Mucosa of gallbladder (tissue), 1 donor: ENCODE measurements around the gene BRD7. TPM values are rescaled to one million over a fixed set of nuclear protein-coding genes. Genes with fewer than 3 reads are reported as not detected.
"Not testable (repeated sequence)": the region's sequence is repeated elsewhere in the genome, so short reads cannot be mapped to it uniquely, and the experiment has no call there.

ENCODE experiments used
- DNase-seq: peaks from one replicate; pipeline ENCODE4 v3.0.0-alpha.2; 2020; ENCODE audit warnings: low spot score
- total RNA-seq: library from RNA; stranded (reverse); gene quantifications from one replicate; pipeline ENCODE4 v1.2.1, GENCODE V29; 2021
- donor health status: DM: no; HTN: no; CAD: no.

Gene BRD7
- total RNA-seq, 1 donor from 2014 or later, result 59.1 TPM

GRCh38 chr16:50359626-50360025 lies 9.2 kb downstream of the BRD7 start:
- DNase-seq, result no peak

GRCh38 chr16:50354629-50355456 lies 13.9 kb downstream of the BRD7 start:
- DNase-seq, result no peak

- DNase-seq, result no peak
Measured at GRCh38 chr16:50354082-50354481, 14.7 kb downstream of the BRD7 start.

GRCh38 chr16:50351952-50352351 lies 16.8 kb downstream of the BRD7 start:
- no peak for DNase-seq

GRCh38 chr16:50351116-50351515 lies 17.7 kb downstream of the BRD7 start:
- no peak for DNase-seq

GRCh38 chr16:50345210-50345609 lies 23.6 kb downstream of the BRD7 start:
- not testable (repeated sequence) for DNase-seq

- DNase-seq, result not testable (repeated sequence)
Measured at GRCh38 chr16:50343566-50343965, 25.2 kb downstream of the BRD7 start.

GRCh38 chr16:50340578-50340977 lies 28.2 kb downstream of the BRD7 start:
- DNase-seq, result no peak

- DNase-seq, result no peak
Measured at GRCh38 chr16:50338371-50339231, 30.2 kb downstream of the BRD7 start.

GRCh38 chr16:50336884-50337283 lies 31.9 kb downstream of the BRD7 start:
- no peak for DNase-seq

- no peak for DNase-seq
Measured at GRCh38 chr16:50335196-50335958, 33.4 kb downstream of the BRD7 start.

- DNase-seq, result no peak
Measured at GRCh38 chr16:50334106-50334975, 34.4 kb downstream of the BRD7 start.

GRCh38 chr16:50332599-50332998 lies 36.2 kb downstream of the BRD7 start:
- DNase-seq, result no peak

GRCh38 chr16:50331570-50331969 lies 37.2 kb downstream of the BRD7 start:
- no peak for DNase-seq

- no peak for DNase-seq
Measured at GRCh38 chr16:50329446-50330189, 39.2 kb downstream of the BRD7 start.

GRCh38 chr16:50326835-50327465 lies 41.8 kb downstream of the BRD7 start:
- no peak for DNase-seq

- DNase-seq, result no peak
Measured at GRCh38 chr16:50326264-50326663, 42.5 kb downstream of the BRD7 start.

GRCh38 chr16:50324345-50324744 lies 44.4 kb downstream of the BRD7 start:
- no peak for DNase-seq

GRCh38 chr16:50323335-50324011 lies 45.3 kb downstream of the BRD7 start:
- DNase-seq, result no peak
